DMS153 treated with DMSO at 0.1 percent for 48 hours (cell line): ENCODE results near the gene SCN8A.
"Not testable (repeated sequence)": the region's sequence is repeated elsewhere in the genome, so short reads cannot be mapped to it uniquely, and the experiment has no call there.

Experiments used
- DNase-seq: peaks from one replicate; lab custom pipeline; 2025; ENCODE audit not compliant: unreplicated experiment; lab: John Stamatoyannopoulos, UW

SCN8A gene

DNA sequence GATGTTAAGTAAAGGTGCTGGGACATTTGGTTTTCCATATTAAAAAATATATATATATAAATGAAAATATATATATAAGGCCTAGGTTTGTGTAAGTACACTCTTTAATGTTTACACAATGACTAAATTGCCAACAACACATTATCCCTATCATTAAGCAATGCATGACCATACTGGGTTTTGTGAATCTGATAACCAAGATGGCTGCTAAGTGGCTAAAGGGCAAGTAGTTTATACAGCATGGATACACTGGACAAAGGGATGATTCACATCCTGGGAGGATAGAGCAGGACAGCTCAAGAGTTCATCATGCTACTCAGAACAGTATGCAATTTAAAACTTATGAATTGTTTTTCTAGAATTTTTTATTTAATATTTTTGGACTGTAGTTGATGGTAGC is 168.1 kb downstream of the SCN8A start:
- DNase-seq, result no peak

- DNase-seq, result no peak
Measured at GRCh38 chr12:51759695-51760094, 168.7 kb downstream of the SCN8A start.

DNA sequence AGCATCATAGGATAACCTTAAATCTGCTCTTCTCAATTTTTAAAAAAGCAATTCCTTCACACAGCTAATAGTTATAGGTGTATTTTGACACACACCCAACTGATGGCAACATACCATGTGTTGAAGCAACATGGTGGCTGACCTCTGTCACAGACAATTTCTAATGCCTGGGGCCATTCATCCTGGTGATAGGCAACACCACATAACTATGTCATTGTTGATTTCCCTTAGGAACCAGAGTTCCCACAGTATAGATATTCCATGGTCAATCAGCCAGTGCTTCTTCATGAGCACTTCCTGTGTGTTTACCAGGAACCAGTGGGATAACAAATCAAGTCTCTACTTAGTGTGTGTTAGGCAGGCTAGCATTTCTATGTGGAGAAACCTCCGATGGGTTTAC is 169.2 kb downstream of the SCN8A start:
- no peak for DNase-seq

DNA sequence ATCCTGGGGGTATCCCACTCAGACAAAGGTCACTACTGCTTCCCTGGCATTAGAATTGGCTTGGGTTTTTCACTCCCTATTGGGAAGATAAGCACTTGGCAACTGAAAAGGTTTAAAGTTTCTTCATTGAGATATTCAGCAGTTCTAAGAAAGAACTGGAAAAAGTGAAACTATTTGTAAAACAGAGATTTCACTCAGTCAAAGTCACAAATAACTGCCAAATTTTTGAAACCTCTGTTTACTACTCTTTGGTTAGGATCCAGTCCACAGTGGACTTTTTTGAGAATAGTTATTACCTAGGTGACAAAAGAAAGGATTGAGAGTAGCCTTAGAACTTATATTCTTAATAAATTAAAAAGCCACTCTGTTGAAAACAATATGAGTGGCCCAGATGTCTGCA is 172.7 kb downstream of the SCN8A start:
- no peak for DNase-seq

- DNase-seq, result no peak
Measured at GRCh38 chr12:51766067-51766676, 175.1 kb downstream of the SCN8A start.

- no peak for DNase-seq
Measured at GRCh38 chr12:51771008-51771407, 180.0 kb downstream of the SCN8A start.

- DNase-seq, result no peak
Measured at GRCh38 chr12:51773145-51773869, 182.3 kb downstream of the SCN8A start.

DNA sequence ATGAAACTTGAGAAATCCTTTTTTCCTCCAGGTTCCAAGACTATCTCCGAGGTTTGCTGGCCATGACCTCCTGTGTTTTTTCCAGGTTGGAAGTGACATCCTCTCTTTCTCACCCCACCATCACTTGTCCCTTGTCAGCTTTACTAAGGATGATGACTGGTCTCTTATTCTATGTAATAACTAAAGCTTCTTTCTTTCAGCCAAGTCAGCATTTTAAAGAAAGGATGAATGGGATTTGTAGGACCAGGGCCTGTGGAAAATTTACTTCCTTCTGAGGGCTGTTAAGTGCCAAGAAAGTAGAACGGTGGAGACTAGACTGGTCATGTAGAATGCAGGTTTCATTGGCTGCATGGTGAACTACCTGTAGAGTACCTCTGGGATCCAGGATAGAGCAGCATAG is 183.9 kb downstream of the SCN8A start:
- no peak for DNase-seq

GRCh38 chr12:51777457-51777856 is 186.4 kb downstream of the SCN8A start:
- no peak for DNase-seq

DNA sequence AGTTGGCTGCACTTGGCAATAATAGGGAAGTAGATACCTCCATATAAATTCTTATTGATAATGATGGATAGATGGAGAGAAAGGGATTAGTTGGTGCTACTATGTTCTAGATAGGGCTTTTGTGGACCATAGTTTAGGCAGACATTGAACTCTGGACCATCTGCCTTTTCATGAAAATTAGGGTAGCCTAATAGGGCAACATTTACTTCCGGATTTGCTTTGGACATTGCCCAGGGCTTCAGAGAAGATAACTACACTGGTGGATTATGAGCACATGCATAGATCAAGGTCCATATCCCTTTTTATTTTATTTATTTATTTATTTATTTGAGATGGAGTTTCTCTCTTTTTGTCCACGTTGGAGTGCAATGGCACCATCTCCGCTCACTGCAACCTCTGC is 186.9 kb downstream of the SCN8A start:
- DNase-seq, result no peak

- no peak for DNase-seq
Measured at GRCh38 chr12:51779876-51780275, 188.8 kb downstream of the SCN8A start.

- DNase-seq, result no peak
Measured at GRCh38 chr12:51784688-51785087, 193.7 kb downstream of the SCN8A start.

GRCh38 chr12:51785906-51786305 is 194.9 kb downstream of the SCN8A start:
- no peak for DNase-seq

- DNase-seq, result no peak
Measured at GRCh38 chr12:51788876-51789275, 197.8 kb downstream of the SCN8A start.

DNA sequence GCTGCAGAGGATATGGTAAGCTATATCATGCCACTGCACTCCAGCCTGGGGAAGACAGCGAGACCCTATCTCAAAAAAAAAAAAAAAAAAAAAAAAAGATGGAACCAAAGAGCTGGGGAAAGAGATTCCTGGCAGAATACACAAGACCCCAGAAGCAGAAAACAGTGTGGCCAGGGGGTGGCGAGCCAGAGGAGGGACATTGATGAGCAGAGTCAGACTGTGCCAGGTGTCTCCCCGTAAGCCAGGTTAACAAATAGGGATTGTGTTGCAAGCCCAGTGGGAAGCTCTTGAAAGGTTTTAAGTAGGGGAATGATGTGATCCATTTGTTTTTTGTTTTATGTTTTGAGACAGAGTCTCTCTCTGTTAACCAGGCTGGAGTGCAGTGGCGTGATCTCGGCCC is 201.4 kb downstream of the SCN8A start:
- DNase-seq, result no peak

GRCh38 chr12:51793201-51793600 is 202.2 kb downstream of the SCN8A start:
- no peak for DNase-seq

- DNase-seq, result no peak
Measured at GRCh38 chr12:51797301-51797700, 206.3 kb downstream of the SCN8A start.

- DNase-seq, result not testable (repeated sequence)
Measured at GRCh38 chr12:51798051-51798450, 207.0 kb downstream of the SCN8A start.

DNA sequence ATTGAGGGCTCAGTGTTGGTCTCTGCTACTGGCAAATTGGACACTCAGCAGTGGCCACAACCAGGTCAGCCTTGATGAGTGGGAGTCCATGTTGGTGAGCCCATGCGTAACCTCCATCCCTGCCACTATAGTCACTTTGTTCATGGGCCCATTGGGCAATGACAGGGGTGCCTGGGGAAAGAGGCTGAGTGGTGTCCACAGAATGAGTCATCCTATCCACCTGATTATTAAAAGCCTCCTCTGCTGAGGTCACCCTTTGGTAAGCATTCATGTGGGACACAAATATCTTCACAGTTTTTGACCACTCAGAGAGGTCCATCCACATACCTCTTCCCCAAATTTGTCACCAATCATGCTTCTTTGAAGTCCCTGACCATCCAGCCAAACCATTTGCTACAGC is 207.5 kb downstream of the SCN8A start:
- no peak for DNase-seq

- no peak for DNase-seq
Measured at GRCh38 chr12:51801027-51801426, 210.0 kb downstream of the SCN8A start.

GRCh38 chr12:51806896-51807295 is 215.9 kb downstream of the SCN8A start:
- DNase-seq, result no peak

GRCh38 chr12:51809193-51809592 is 218.2 kb downstream of the SCN8A start:
- no peak for DNase-seq
